Memory B cell (primary cell): ENCODE results near the gene KCNT1.

Experiments used
- ATAC-seq: fragments of 150-1000 bp; cut with Tn5 transposase; 2 replicates; pipeline ENCODE4 v1.10.0; 2021; ENCODE audit warnings: low read depth, mild to moderate bottlenecking, moderate library complexity
- DNase-seq, 2 donors: peaks; one replicate each; pipeline ENCODE4 v3.0.0; 2022; ENCODE audit warnings: low spot score in 2 of 2
- H3K27ac Mint-ChIP-seq: one replicate; pipeline ENCODE4 v1.8.0; 2022; ENCODE audit warnings: mild to moderate bottlenecking, moderate library complexity, mixed read lengths
- H3K27me3 Mint-ChIP-seq: one replicate; pipeline ENCODE4 v1.8.0; 2022; ENCODE audit warnings: mixed read lengths
- H3K36me3 Mint-ChIP-seq: one replicate; pipeline ENCODE4 v1.8.0; 2022; ENCODE audit warnings: mild to moderate bottlenecking, mixed read lengths
- H3K4me1 Mint-ChIP-seq: one replicate; pipeline ENCODE4 v1.8.0; 2022; ENCODE audit warnings: mixed read lengths
- H3K4me3 Mint-ChIP-seq: one replicate; pipeline ENCODE4 v1.8.0; 2022; ENCODE audit warnings: mild to moderate bottlenecking, moderate library complexity, mixed read lengths
- H3K9me3 Mint-ChIP-seq: one replicate; pipeline ENCODE4 v1.8.0; 2022; ENCODE audit warnings: mixed read lengths

Gene KCNT1

DNA sequence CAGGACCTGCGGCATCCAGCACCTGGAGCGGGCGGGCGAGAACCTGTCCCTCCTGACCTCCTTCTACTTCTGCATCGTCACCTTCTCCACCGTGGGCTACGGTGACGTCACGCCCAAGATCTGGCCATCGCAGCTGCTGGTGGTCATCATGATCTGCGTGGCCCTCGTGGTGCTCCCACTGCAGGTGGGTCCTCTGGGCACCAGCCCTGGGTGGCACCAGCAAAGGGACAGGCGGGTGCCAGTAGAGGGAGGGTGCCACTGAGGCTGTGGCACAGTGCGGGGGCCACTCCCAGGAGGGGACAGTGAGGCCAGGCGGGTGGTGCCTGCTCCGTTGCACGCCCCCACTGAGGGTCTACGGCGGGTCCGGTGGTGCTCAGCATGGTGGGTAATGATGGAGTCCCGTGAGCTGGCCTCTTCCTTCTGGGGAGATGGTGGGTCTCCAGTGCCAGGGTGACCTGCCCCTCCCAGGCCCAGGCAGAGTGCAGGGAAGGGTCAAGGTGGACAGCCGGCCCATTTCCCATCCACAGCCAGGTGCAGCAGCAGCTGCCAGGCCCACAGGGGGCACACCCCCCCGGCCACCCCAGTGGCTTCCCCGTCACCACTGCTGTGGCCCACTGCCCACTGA lies 57.8 kb downstream of the KCNT1 start:
- H3K27me3 Mint-ChIP-seq = peaks cover 2% of the 10 kb centered on the region
- no peaks in the 10 kb centered on the region for H3K9me3 Mint-ChIP-seq
- no peaks in the 10 kb centered on the region for H3K4me1 Mint-ChIP-seq
- no peak overlapping the region for H3K27ac Mint-ChIP-seq
- ATAC-seq (no peak), DNase-seq (no peak)
- H3K4me3 Mint-ChIP-seq = no peak overlapping the region
- no peaks in the 10 kb centered on the region for H3K36me3 Mint-ChIP-seq

DNA sequence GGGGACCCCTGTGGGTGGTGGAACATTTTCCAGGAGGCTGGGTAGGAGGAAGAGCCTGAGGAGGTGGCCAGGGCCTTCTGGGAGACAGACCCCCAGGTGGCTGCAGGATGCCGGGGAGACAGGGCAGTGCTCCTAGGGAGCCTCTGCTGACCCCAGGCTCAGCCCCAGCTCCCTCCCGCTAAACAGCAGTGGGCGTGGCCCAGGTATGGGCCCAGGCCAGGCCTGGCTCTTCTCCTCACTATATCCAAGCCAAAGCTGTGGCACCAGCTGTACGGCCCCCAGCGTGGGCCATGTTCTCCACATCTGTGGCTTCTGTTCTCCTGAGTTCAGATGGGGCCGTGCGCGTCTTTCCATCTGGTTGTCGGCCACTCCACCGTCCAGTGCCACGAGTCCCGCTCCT lies 58.5 kb downstream of the KCNT1 start:
- Mint-ChIP-seq H3K4me1 (no peaks in the 10 kb centered on the region), H3K9me3 (no peaks in the 10 kb centered on the region), H3K4me3 (no peak overlapping the region), H3K27me3 (peaks cover 2% of the 10 kb centered on the region), H3K36me3 (no peaks in the 10 kb centered on the region), H3K27ac (no peak overlapping the region)
- ATAC-seq (no peak), DNase-seq (no peak)

DNA sequence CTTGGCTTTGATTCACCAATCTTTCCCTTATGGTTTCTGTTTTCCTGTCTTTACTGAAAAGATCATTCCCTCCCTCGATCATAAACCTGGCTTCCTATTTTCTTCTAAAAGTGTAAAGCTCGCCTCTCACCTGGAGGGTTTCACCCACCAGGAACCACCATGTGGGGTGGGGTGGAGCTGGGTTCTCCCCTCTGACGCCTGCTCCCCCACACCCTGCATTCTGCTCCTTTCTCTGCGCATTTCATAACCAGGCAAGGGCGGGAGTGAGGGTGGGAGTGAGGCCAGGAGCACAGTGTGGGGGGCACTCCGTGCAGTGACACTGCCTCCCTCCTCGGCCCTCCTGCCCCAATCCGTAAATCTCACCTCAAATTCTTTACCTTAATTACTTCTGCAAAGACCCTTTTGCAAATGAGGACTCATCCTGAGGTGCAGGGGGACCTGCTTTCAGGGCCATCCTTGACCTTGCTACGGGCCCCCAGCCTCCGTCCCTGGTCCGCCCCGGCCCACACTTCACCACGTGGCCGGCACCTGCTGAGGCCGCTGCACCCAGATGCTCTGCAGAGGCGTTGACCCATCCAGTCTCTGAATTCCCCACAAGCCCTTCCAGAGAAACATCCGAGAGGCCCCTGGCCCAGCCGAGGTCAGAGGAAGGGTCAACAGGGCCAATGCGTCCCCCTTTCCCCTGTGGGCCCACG lies 59.3 kb downstream of the KCNT1 start:
- Mint-ChIP-seq H3K4me1 (no peaks in the 10 kb centered on the region), H3K4me3 (no peak overlapping the region), H3K9me3 (no peaks in the 10 kb centered on the region), H3K36me3 (no peaks in the 10 kb centered on the region), H3K27me3 (peaks cover 2% of the 10 kb centered on the region), H3K27ac (no peak overlapping the region)
- ATAC-seq = no peak
- DNase-seq = no peak

DNA sequence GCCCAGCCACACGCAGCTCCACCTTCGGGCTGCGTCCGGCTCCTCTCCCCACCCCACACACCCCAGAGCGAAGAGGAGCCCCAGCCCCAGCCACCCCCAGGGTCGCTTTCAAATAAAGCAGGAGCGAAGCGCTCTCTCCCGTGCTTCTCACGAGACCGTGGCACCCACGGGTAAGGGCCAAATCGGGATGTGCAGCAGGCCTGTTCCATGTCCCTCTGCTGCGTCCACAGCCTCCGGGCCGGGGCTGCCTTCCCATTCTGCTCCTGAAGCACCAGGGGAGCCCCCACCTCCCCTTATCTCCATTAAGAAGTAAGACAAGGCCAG lies 59.8 kb downstream of the KCNT1 start:
- H3K4me3 Mint-ChIP-seq = no peak overlapping the region
- no peak for ATAC-seq

DNA sequence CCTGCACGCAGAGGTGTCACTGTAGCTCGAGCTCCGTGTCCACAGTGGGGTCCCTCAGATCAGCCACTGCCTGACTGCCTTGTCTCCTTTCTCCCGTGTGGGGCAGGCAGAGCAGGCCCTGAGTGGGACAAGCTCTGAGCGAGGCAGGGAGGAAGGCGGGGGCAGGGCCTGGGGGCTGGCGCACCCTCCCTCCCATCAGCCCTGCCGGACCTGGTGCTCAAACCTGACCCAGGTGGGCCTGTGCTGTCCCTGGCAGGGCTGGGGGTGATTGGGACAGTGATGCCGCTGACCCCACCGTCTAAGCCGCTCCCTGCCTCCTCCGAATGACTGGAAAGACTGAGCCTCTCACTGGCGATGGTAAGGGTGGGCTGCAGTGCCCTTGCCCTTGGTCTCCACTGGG lies 60.9 kb downstream of the KCNT1 start:
- Mint-ChIP-seq H3K9me3 (no peaks in the 10 kb centered on the region), H3K4me3 (no peak overlapping the region), H3K27me3 (peaks cover 2% of the 10 kb centered on the region), H3K4me1 (no peaks in the 10 kb centered on the region), H3K27ac (no peak overlapping the region), H3K36me3 (no peaks in the 10 kb centered on the region)
- DNase-seq (no peak), ATAC-seq (no peak)

More for the DNA sequence above, 59.8 kb downstream of the KCNT1 start:
- Mint-ChIP-seq H3K27me3 (peaks cover 2% of the 10 kb centered on the region), H3K27ac (no peak overlapping the region), H3K9me3 (no peaks in the 10 kb centered on the region), H3K36me3 (no peaks in the 10 kb centered on the region), H3K4me1 (no peaks in the 10 kb centered on the region)
- no peak for DNase-seq

- Mint-ChIP-seq H3K4me1 (no peaks in the 10 kb centered on the region), H3K4me3 (no peak overlapping the region), H3K36me3 (no peaks in the 10 kb centered on the region), H3K9me3 (no peaks in the 10 kb centered on the region), H3K27me3 (peaks cover 4% of the 10 kb centered on the region), H3K27ac (no peak overlapping the region)
- no peak for DNase-seq
- ATAC-seq = no peak
Observed at GRCh38 chr9:135763716-135764446, 61.9 kb downstream of the KCNT1 start.

DNA sequence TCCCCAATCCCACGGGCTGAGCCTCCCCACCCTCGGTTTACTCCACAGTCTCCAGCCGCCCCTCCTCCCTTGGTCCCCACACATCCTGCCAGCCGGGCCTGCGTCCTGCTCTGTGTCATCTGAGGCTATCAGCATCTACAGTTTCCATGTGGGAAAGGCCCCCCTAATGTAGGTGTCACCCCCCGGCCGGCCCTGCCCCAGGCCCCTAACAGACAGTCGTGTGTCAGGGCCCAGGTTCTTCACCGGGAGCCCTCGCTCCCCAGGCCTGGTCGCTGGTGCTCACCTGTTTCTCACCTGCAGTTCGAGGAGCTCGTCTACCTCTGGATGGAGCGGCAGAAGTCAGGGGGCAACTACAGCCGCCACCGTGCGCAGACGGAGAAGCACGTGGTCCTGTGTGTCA lies 62.7 kb downstream of the KCNT1 start:
- peaks cover 7% of the 10 kb centered on the region for H3K27me3 Mint-ChIP-seq
- no peak for ATAC-seq
- H3K4me1 Mint-ChIP-seq = no peaks in the 10 kb centered on the region
- H3K9me3 Mint-ChIP-seq = no peaks in the 10 kb centered on the region
- DNase-seq = no peak
- no peaks in the 10 kb centered on the region for H3K36me3 Mint-ChIP-seq
- no peak overlapping the region for H3K4me3 Mint-ChIP-seq
- H3K27ac Mint-ChIP-seq = no peak overlapping the region

- Mint-ChIP-seq H3K4me1 (no peaks in the 10 kb centered on the region), H3K36me3 (no peaks in the 10 kb centered on the region), H3K27me3 (peaks cover 7% of the 10 kb centered on the region), H3K4me3 (no peak overlapping the region), H3K9me3 (no peaks in the 10 kb centered on the region), H3K27ac (no peak overlapping the region)
- ATAC-seq (no peak), DNase-seq (no peak)
Observed at GRCh38 chr9:135765416-135765815, 63.4 kb downstream of the KCNT1 start.

GRCh38 chr9:135766251-135766650 lies 64.3 kb downstream of the KCNT1 start:
- H3K4me3 Mint-ChIP-seq = no peak overlapping the region
- ATAC-seq (no peak), DNase-seq (no peak)
- no peaks in the 10 kb centered on the region for H3K36me3 Mint-ChIP-seq
- no peak overlapping the region for H3K27ac Mint-ChIP-seq
- peaks cover 7% of the 10 kb centered on the region for H3K27me3 Mint-ChIP-seq
- H3K4me1 Mint-ChIP-seq = no peaks in the 10 kb centered on the region
- H3K9me3 Mint-ChIP-seq = no peaks in the 10 kb centered on the region

GRCh38 chr9:135766707-135767106 lies 64.7 kb downstream of the KCNT1 start:
- Mint-ChIP-seq H3K4me3 (no peak overlapping the region), H3K36me3 (no peaks in the 10 kb centered on the region), H3K27ac (no peak overlapping the region), H3K9me3 (no peaks in the 10 kb centered on the region), H3K4me1 (no peaks in the 10 kb centered on the region), H3K27me3 (peaks cover 7% of the 10 kb centered on the region)
- DNase-seq (no peak), ATAC-seq (no peak)

DNA sequence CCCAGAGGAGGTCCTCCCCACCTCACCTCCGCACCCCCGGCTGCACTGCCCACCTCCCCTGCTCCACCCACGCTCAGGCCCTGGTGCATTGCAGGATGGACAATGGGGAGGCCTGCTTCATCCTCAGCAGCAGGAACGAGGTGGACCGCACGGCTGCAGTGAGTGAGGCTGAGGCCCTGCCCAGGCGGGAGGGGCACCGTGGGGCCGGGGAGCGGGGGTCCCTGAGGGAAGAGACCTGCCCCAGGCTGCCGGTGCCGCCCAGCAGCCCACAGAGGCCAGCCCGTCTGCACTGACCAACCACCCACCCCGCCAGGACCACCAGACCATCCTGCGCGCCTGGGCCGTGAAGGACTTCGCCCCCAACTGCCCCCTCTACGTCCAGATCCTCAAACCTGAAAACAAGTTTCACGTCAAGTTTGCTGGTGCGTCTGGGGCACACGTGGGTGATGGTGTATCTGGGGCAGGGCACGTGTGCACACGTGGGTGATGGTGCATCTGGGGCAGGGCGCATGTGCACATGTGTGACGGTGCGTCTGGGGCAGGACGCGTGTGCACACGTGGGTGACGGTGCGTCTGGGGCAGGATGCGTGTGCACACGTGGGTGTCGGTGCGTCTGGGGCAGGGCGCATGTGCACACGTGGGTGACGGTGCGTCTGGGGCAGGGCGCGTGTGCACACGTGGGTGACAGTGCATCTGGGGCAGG lies 66.7 kb downstream of the KCNT1 start:
- Mint-ChIP-seq H3K36me3 (no peaks in the 10 kb centered on the region), H3K9me3 (no peaks in the 10 kb centered on the region), H3K27me3 (peaks cover 7% of the 10 kb centered on the region), H3K4me1 (no peaks in the 10 kb centered on the region), H3K4me3 (no peak overlapping the region), H3K27ac (no peak overlapping the region)
- ATAC-seq (no peak), DNase-seq (no peak)

DNA sequence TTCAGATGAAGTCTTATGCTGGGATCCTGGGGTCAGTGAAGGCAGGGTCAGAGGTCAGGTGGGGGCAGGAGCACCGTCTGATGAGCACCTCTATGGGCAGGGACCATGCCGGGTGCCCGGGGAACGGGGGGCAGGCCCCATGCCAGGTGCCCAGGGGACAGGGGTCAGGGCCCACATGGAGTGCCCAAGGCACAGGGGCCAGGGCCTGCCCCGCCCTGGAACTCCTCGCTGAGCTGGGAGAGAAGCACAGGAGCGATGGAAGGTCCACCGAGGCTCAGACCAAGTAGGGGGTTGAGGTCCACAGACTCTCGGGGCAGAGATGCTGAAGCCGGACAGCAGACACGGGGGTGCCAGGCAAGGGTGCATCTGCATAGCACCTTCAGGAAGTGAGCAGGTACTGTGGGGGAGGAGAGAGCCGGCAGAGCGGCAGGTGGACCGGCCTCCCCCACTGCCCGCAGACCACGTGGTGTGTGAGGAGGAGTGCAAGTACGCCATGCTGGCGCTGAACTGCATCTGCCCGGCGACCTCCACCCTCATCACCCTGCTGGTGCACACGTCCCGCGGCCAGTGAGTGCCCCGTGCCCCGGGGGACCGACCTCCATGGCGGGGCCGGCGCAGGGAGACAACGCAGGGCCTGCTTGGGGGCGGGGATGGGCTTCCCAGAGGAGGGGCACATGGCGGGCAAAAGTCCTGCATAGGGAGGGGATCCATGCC lies 67.7 kb downstream of the KCNT1 start:
- no peaks in the 10 kb centered on the region for H3K36me3 Mint-ChIP-seq
- H3K4me1 Mint-ChIP-seq = no peaks in the 10 kb centered on the region
- DNase-seq (no peak), ATAC-seq (no peak)
- no peaks in the 10 kb centered on the region for H3K9me3 Mint-ChIP-seq
- H3K27me3 Mint-ChIP-seq = peaks cover 7% of the 10 kb centered on the region
- no peak overlapping the region for H3K4me3 Mint-ChIP-seq
- no peak overlapping the region for H3K27ac Mint-ChIP-seq

DNA sequence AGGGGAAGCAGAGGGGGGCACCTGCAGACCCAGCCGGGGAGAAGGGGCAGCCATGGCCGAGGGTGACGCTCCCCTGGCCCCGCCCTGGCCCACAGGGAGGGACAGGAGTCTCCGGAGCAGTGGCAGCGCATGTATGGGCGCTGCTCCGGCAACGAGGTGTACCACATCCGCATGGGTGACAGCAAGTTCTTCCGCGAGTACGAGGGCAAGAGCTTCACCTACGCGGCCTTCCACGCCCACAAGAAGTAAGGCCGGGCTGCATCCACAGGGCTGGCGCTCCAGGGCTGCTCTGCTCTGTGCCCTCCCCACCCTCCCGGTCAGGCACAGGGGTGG lies 68.2 kb downstream of the KCNT1 start:
- no peaks in the 10 kb centered on the region for H3K36me3 Mint-ChIP-seq

GRCh38 chr9:135770771-135771170 lies 68.8 kb downstream of the KCNT1 start:
- ATAC-seq = no peak
- no peak for DNase-seq
- H3K4me1 Mint-ChIP-seq = no peaks in the 10 kb centered on the region
- peaks cover 7% of the 10 kb centered on the region for H3K27me3 Mint-ChIP-seq
- no peak overlapping the region for H3K4me3 Mint-ChIP-seq
- no peaks in the 10 kb centered on the region for H3K36me3 Mint-ChIP-seq
- no peaks in the 10 kb centered on the region for H3K9me3 Mint-ChIP-seq
- H3K27ac Mint-ChIP-seq = no peak overlapping the region

More for the DNA sequence above, 68.2 kb downstream of the KCNT1 start:
- ATAC-seq (no peak), DNase-seq (no peak)
- Mint-ChIP-seq H3K27ac (no peak overlapping the region), H3K9me3 (no peaks in the 10 kb centered on the region), H3K27me3 (peaks cover 7% of the 10 kb centered on the region), H3K4me1 (no peaks in the 10 kb centered on the region), H3K4me3 (no peak overlapping the region)
